NCI-H82 (cell line): ENCODE data around the gene LRRC36.

Experiments used
- DNase-seq: peaks from one replicate; lab custom pipeline; 2025; lab: John Stamatoyannopoulos, UW

Gene LRRC36

DNA sequence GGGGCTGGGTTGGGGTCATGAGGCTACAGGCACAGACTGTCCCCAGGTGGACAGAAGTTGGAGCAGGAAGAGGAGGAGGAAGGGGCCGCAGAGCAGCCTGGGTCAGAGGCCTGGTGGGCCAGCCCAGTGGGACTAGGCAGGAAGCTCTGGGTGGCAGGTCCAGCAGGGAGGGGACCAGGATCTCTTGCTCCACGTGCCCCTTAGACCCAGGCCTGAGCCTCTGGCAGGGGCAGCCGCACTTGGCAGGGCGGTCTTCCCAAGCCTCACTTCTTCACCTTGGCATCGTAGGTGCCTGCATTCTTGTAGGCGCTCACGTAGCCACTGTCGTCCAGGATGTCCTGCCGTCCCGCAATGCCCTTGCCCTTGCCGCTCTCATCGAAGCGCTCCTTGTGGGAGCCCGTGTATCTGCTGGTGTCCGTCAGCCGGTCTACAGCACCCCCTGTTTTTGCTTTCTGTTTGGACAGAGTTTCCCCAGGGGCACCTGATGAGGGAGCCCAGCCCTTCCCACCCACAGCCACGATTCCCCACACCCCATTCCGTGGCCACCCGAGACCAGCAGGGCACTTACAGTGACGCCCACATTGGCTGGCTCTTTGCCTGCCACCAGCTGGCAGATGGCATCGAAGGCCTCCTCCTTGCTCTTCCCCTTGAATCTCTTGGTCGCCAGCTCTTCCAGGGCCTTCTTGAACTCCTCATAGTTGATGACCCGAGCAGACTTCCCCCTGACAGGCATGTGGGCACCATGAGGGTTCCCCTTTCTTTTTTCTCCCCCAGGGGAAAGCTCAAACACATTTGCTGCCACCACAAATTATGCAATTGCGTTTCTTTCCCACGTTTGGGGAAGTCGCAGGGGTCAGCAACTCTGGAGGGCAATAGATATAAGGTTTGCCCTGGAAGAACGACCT, 63.5 kb downstream of the LRRC36 start:
- DNase-seq, result no peak

DNA sequence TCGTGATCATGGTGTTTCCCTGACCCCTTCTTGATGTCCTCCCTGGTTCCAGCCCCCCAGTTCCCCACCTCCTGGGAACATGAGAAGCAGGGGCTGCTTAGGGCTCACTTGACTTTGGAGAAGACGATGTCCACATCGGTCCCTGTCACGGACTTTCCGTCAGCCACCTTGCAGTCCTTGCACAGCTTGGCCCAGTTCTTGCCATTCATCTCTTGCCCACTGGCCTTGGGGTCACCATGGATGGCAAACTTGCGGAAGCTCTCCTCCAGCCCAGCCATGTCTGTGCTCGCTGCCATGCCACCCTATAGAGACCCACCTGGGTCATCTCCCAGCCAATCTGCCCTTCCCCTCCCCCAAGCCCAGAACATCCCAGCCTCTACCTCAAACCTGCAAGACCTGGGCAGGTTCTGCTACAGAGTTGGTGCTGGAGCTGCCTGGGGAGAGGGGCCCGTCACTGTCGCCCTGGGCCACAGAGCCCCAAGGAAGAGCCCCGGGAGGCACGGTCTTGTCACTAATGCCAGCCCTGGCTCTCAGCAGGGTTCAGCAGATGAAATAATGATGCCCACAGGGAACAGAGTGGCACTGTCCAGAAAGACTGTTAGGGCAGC, 64.3 kb downstream of the LRRC36 start:
- DNase-seq, result no peak

GRCh38 chr16:67391424-67392300, 65.0 kb downstream of the LRRC36 start:
- DNase-seq, result no peak

DNA sequence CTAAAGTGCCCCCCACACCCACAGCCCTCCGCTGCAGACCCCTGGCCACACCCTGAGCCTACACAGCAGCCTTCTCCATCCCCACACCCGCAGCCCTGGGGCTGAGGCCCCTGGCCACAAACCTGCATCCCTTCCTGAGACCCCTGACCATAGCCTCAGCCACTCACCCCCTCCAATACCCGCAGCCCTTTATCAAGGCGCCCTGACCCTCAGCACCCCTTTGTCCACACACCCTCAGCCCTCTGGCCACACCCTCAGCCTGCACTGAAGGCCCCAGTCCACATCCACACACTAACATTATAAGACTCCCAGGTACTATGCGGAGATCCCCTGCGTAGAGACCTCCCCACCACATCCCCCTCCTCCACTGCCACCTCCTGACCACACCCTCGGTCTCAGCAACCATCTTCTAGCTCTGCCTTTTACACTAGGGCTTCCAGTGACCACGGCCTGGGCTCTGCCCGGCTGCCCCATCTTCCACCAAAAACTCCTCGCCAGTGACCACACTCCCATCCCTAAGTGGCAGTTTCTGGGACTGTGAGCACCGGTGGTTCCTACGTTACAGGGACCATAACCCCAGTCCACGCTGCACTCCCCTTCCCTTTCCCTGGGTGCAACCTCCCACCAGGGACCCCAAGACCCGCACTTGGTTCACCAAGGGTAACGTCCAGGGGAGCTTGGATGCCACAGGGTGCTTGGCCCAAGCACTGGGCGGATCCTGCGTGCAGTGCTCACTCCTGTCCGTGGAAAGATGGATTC, 65.9 kb downstream of the LRRC36 start:
- DNase-seq, result no peak

DNA sequence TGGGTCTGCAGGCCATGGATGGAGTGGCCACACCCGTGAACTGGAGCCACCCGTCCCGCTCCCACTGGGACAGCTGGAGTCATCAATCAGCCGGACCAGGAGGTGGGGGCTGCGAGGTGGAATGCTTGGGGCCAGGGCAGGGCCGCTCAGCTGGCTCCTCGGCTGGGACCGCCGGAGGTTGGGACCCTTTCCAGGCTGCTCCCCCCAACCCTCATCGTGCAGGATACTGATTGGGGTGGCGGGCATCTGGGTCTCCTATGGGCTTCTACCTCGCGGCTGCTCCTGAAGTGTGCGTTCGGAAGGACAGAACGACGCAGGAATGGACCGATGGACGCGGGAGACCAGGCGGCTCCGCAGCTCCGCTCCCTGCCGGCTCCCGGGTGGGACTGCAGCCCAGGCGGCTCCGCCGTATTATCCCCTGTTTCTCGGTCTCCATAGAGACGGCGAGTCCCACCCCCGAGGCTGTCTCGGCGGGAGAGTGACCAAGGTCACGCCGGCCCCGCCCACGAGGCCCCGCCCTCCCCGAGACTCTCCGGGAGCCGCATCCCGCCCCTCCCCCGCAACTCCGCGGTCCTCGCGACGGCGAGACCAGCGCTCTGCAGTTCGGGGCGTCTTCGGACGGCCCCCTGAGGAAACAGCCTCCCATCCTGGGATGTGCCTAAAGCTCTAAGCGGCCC, 66.6 kb downstream of the LRRC36 start, which contains the start of gene TPPP3:
Gene TPPP3, minus strand, starts transcription at position 388 of the 677 bp plus-strand sequence. CDS start 2,387 bp downstream, outside the sequence.
- DNase-seq, result peak; percentile 95

- DNase-seq, result no peak
Observed at GRCh38 chr16:67393788-67394154, 67.2 kb downstream of the LRRC36 start.

GRCh38 chr16:67394155-67395104, 67.8 kb downstream of the LRRC36 start:
- DNase-seq, result no peak

DNA sequence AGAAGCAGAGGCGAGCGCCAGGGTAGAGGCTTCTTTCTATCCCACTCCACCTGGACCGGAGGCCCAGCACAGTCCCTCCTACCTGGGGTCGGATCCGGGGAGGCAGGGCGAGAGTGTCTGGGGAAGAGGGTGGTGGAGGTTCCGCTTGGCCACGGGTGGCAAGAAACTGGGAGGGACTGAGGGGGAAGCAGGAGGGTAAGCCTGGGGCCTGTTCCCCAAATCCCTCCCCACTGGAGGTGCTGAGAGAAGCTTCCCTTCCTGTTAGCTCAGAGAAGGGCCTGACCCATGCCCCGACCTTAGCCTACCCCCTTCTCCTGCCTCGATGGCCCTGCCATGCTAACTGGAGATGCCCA, 68.5 kb downstream of the LRRC36 start:
- DNase-seq, result no peak

- DNase-seq, result peak; percentile 95
Observed at GRCh38 chr16:67395458-67396158, 69.0 kb downstream of the LRRC36 start.

DNA sequence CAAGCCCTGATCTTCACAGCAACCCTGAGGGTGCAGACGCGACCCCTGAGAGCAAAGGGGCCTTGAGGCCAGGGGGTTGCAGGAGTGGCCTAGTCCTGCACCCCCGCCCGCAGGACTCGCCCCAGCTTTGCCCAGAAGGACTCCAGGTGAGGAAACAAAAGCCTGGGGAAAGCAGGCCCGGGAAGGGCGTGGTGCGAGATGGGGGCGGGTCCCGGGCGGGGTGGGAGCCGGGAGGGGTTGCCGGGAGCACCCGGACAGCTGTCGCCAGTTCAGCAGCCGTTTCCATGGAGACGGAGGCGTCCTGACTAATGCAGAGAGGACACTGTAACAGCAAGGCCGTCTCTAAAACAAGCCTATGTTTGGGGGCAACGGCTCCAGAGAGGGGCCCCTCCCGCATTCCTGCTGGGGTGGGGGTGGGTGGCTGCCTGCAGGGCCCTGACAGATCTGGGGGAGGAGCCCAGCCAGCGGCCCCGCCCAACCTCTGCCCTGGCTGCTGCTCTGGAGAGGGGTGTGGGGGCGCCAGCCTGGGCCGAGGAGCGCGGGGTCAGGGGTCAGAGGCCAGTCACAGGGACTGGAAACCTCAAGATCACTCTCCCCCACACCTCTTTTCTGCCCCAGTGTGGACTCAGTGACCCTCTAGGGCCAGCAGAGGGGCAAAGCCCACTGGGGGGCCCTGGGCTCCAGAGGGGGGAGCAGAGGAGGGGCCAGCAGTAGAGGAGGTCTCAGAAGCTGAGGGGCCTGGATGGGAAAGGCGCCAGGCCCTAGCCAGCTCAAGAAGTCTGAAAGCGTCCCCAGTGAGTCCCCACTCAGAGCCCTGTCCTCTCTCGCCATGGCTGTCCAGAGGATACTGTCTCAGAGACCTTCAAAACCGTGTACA, 69.8 kb downstream of the LRRC36 start:
- peak; percentile 97 for DNase-seq

DNA sequence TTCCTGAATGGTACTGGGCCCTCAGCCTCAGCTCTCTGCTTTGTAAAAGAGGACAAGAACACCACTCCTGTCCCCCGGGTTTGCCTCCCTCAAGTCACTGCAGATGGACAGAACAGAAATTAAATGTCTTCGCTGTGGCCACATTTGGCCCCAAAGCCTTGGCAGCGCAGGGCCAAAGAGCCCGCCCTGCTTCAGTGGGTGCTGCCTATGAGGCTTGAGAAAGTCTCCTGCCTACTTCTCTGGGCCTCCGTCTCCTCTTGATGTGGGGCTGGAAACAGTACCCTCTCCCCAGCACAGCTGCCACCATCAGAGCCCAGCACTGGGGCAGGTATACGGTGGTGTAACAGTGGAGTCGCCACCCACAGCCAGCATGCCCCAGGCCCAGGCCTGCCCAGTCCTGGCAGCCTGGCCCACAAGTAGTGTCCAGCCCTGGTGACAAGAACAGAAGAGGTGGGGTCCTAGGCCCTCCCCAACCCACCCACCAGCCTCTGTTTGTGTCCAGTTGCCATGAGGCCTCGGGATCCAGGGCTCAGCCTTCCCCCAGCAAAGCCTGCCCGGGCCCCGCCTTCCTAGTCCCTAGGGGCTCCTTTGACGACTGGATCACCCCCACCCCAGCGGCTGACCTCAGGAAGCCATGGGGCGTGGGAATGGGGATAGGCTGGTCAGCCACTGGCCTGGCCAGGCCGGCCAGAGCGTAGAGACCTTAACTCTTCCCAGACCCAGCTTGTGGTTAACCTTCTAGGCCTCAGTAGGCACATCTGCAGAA, 70.6 kb downstream of the LRRC36 start:
- peak; percentile 26 for DNase-seq

DNA sequence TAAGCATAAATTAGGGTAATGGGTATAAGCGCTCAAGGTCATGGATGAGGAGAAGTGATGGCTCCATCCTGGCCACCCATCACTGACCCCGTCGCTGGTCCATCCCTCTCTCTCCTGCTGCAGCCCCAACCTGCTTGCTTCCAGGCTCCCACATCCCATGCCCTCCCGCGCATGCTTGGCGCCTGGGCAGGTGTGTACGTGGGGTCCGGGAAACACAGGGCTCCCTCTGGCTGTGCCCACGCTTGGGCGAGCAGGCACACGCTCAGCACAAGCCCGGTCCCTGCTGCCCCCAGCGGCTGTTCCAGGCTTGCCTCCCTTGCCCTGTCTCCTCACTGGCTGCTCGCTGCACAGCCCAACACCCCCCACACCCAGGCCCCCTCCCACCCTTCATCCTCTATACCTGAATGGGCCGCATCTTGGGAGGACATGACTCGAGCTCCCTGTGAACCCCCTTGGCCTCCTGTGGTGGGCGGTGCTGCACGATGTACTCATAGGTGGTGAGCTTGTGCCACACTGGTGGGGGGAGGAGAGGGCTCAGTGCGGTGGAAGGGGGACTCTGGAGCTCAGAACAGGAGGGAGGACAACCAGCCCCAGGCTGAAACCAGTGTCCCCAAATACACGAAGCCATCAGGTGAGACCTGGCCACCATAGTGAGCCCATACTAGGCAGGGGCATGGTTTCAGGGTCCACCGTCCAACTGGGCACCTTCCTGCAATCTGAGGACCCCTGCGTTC, 71.4 kb downstream of the LRRC36 start:
- no peak for DNase-seq

- no peak for DNase-seq
Observed at GRCh38 chr16:67398546-67399217, 72.1 kb downstream of the LRRC36 start.

DNA sequence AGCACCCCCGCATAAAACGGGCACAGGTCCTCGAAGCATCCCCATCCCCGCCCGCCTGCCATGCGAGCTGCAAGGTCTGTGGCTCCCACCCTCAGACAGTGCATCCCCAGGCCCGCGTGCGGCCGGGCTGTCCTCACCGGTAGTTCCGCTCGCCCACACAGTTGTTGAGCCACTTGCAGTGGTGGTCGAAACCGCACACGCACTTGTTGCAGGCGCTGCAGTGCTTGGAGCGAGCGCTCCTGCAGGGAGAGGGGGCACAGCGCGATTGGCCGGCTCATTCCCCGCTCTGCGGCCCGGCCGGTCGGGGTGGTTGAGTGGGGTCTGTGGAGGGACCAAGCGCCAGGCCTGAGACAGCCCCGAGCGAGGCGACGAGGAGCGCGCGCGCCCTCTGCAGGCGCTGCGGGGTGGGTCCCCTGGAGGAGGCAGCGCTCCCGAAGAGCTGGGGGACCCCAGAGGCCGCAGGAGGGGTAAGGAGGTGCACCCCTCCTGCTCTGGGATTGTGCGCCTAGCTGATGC, 72.7 kb downstream of the LRRC36 start:
- DNase-seq, result no peak

- DNase-seq, result no peak
Observed at GRCh38 chr16:67399749-67400704, 73.4 kb downstream of the LRRC36 start.
